Measurements from ENCODE around the gene FN3KRP.

Gene FN3KRP

GRCh38 chr17:82705756-82706155, 10.8 kb upstream of the FN3KRP start:
- no peak for DNase-seq (ENCODE audit: low read depth)
- no peak overlapping the region for H3K4me3 ChIP-seq (ENCODE audit: low read depth, low read length)
- in situ Hi-C loops (cut with HindIII; ENCODE audit: low sequenced_read_pairs) = no loop called here
- no peak for TF ChIP-seq CTCF (IDR thresholded peaks at IDR 0.05; ENCODE audit: low read depth, low read length, missing control alignments)

- no peak overlapping the region for H3K4me3 ChIP-seq (ENCODE audit: low read depth, low read length)
- TF ChIP-seq CTCF (IDR thresholded peaks at IDR 0.05; ENCODE audit: low read depth, low read length, missing control alignments) = no peak
- in situ Hi-C loops (cut with HindIII; ENCODE audit: low sequenced_read_pairs) = no loop called here
Observed at GRCh38 chr17:82709024-82709675, 7.4 kb upstream of the FN3KRP start.

DNA sequence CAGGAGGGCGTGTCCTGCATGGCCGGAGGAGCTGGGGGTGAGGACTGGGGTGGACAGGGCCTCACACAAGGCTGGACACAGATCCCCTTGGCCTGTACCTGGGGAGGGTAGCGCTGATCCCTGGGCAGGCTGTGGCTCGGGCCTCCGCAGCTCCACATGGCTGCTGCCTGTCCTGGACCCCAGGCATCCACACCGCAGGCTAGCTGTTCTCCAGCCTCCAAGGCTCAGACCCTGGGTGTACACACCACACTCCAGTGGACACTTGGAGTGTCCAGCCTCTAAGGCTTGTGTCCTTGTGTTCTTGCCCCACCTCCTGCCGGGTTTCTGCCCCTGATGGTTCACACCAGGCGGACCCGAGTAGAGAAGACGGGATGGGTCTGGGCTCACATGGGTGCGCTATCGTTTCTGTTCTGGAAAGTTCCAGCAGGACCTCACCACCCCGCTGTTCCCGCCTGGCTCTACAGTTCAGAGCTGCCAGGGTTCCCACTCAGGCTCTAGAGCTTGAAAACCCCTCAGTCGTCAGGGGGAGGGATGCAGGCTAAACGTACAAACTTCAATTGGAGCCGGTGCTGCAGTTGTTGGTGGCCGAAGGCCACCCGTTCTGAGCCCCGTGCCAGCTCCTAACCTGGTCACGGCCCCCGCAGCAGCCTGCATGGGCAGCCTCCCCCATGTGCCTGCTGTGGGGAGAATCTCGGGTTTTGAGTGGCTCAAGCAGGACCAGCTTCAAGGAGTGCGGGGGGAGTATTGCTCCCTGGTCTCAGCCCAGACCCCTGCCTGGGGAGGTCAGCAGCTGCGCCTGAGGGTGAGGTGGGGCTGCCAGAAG, 6.6 kb upstream of the FN3KRP start:
- no peak for DNase-seq (ENCODE audit: low read depth)
- TF ChIP-seq CTCF (IDR thresholded peaks at IDR 0.05; ENCODE audit: low read depth, low read length, missing control alignments) = no peak
- in situ Hi-C loops (cut with HindIII; ENCODE audit: low sequenced_read_pairs) = no loop called here
- no peak overlapping the region for H3K4me3 ChIP-seq (ENCODE audit: low read depth, low read length)

More at GRCh38 chr17:82709024-82709675, 7.4 kb upstream of the FN3KRP start:
- DNase-seq (ENCODE audit: low read depth) = no peak

DNA sequence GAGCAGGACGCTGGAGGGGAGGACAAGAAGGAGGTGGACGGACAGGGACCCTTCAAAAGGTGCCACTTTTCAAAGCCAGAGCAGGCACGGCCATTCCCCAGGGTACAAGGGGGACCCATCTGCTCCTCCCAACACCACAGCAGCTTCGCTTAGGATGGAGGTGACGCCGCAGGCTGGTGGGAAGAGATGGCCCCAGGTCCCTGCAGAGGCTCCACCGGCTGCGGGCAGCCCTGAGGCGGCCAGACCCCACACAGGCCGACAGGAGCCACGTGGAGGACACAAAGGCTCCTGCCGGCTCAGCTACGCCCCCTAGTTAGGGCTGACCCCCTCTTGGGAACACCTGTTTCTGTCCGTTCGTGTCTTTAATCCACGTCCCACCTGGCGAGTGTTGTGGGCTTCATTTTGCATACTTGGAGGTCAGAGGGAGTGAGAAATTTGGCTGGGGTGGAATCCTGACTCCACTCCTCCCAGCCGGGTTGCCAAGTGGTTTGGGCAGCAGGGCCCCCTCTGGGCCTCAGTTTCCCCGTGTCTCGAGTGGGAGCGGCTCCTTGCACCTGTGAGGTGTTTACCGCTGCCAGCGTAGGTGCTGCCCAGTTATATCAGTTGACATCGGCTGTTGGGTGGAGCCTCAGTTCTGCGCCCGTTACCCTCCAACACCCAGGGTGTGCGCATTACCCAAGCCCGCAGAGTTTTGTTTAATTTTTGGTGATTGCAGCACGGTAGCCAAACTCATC, 5.8 kb upstream of the FN3KRP start:
- TF ChIP-seq CTCF (IDR thresholded peaks at IDR 0.05; ENCODE audit: low read depth, low read length, missing control alignments) = no peak
- H3K4me3 ChIP-seq (ENCODE audit: low read depth, low read length) = no peak overlapping the region
- in situ Hi-C loops (cut with HindIII; ENCODE audit: low sequenced_read_pairs) = no loop called here
- DNase-seq (ENCODE audit: low read depth) = no peak

DNA sequence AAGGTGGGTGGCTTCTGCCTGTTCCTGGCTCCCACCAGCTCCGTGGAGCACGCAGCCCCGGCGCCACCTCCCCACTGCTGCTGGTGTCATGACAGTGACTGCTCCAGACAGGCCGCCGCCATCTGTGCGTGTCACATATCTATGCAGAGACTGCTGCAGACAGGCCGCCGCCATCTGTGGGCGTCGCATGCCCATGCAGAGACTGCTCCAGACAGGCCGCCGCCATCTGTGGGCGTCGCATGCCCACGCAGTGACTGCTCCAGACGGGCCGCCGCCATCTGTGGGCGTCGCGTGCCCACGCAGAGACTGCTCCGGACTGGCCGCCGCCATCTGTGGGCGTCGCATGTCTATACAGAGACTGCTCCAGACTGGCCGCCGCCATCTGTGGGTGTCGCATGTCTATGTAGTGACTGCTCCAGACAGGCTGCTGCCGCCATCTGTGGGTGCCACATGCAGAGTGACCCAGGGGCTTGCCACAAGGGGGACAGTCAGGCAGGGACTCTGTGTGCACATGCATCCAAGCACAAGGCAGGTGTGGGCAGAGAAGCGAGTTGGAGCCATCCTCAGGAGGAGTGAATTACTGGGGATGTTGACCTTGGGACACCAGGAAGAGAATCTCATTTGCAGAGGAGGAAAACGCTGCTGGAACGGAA, 3.3 kb upstream of the FN3KRP start:
- TF ChIP-seq CTCF (IDR thresholded peaks at IDR 0.05; ENCODE audit: low read depth, low read length, missing control alignments) = no peak
- in situ Hi-C loops (cut with HindIII; ENCODE audit: low sequenced_read_pairs) = no loop called here
- no peak for DNase-seq (ENCODE audit: low read depth)
- H3K4me3 ChIP-seq (ENCODE audit: low read depth, low read length) = no peak overlapping the region
